ENCODE data around the gene SEMG1. TPM values are rescaled to one million over a fixed set of nuclear protein-coding genes. Genes with fewer than 3 reads are reported as not detected.
A peak's percentile ranks its signal among the peaks of the same experiment; 100 is the strongest.

SEMG1 gene
- total RNA-seq, 1 experiment from 2014 or later, result 2.0 TPM

- TF ChIP-seq CTCF (conservative IDR thresholded peaks at IDR 0.05), result no peak
- no peak overlapping the region for H2BK5ac ChIP-seq (ENCODE audit: insufficient read length, low read length)
- Mint-ChIP-seq H3K9me3 (no peaks in the 10 kb centered on the region), H3K27me3 (ENCODE audit: low read depth) (peaks cover 4% of the 10 kb centered on the region), H3K27ac (0 out of 7 replicates have a peak overlapping the region, but pooled peaks of 1 of the 3 experiments have one; percentile 59), H3K36me3 (ENCODE audit: insufficient read depth in 1 of 3, low read depth in 3 of 3) (no peaks in the 10 kb centered on the region), H3K4me1 (no peaks in the 10 kb centered on the region; a peak in 1 of 4 replicates), H3K4me3 (no peak overlapping the region)
- no peak overlapping the region for H3T11ph ChIP-seq (ENCODE audit: low read length)
- H3K9ac ChIP-seq (ENCODE audit: extremely low read depth, insufficient read length, low read length), result no peak overlapping the region
- no peak overlapping the region for H2BK120ac ChIP-seq (ENCODE audit: low read depth, low read length, poor library complexity, severe bottlenecking)
- no peak overlapping the region for H2BK15ac ChIP-seq (ENCODE audit: low read depth, low read length)
- H3K9me3 ChIP-seq (ENCODE audit: control insufficient read depth, low read depth, low read length), result no peaks in the 10 kb centered on the region
- no peak overlapping the region for H3K23ac ChIP-seq (ENCODE audit: insufficient read length, low read depth, low read length)
- H2AFZ ChIP-seq (ENCODE audit: low read length), result no peak overlapping the region
- no peak overlapping the region for H2AK5ac ChIP-seq (ENCODE audit: insufficient read length, low read length)
- H3K23me2 ChIP-seq (ENCODE audit: insufficient read length, low read depth, low read length, poor library complexity, severe bottlenecking), result no peaks in the 10 kb centered on the region
- H3K4ac ChIP-seq (ENCODE audit: low read depth, low read length), result no peak overlapping the region
- H4K91ac ChIP-seq (ENCODE audit: insufficient read length, low read depth, low read length), result no peak overlapping the region
- DNase-seq, result no peak
- no peak overlapping the region for H3K18ac ChIP-seq (ENCODE audit: insufficient read length, low read depth, low read length)
- no peak overlapping the region for H4K5ac ChIP-seq (ENCODE audit: insufficient read length, low read depth, low read length)
- no peak overlapping the region for H3K14ac ChIP-seq (ENCODE audit: insufficient read depth, low read length)
- no peak overlapping the region for H3K27ac ChIP-seq (ENCODE audit: insufficient read length, low read depth, low read length)
- no peak overlapping the region for H4K8ac ChIP-seq (replicated peaks; ENCODE audit: insufficient read length, low read depth, low read length)
- no peaks in the 10 kb centered on the region for H3K4me1 ChIP-seq (ENCODE audit: insufficient read depth, low read length)
- no peaks in the 10 kb centered on the region for H3K79me1 ChIP-seq (ENCODE audit: insufficient read depth, low read depth, low read length, poor library complexity, severe bottlenecking)
- no peaks in the 10 kb centered on the region for H3K79me2 ChIP-seq (ENCODE audit: insufficient read depth, low read length)
- WGBS (ENCODE audit: extremely low coverage, insufficient read length, low lambda C conversion rate), result no CpG with 5 or more reads among the region's 4 CpGs
- no peak overlapping the region for H3K4me2 ChIP-seq (ENCODE audit: insufficient read depth, insufficient read length, low read length)
- no peak overlapping the region for H2BK20ac ChIP-seq (ENCODE audit: low read depth, low read length, poor library complexity, severe bottlenecking)
- no peaks in the 10 kb centered on the region for H3K27me3 ChIP-seq (ENCODE audit: insufficient read depth, low read length)
- H3K56ac ChIP-seq (ENCODE audit: insufficient read length, low read depth, low read length), result no peak overlapping the region
- H2BK12ac ChIP-seq (ENCODE audit: insufficient read length, low read depth, low read length), result no peak overlapping the region
- H4K20me1 ChIP-seq (ENCODE audit: control insufficient read depth, insufficient read depth, insufficient read length), result no peaks in the 10 kb centered on the region
Observed at GRCh38 chr20:45176526-45177267, 30.1 kb upstream of the SEMG1 start.

Data from H9 (cell line).